ENCODE measurements around the gene GMCL1. TPM values are rescaled to one million over a fixed set of nuclear protein-coding genes. Genes with fewer than 3 reads are reported as not detected.

Gene GMCL1
- total RNA-seq, 1 experiment from 2014 or later = 13.2 TPM

- BruUV-seq (replicated peaks) = no TSS peak
- H3K36me3 ChIP-seq (ENCODE audit: control insufficient read depth, insufficient read depth, low read length) = no peaks in the 10 kb centered on the region
- H3K27me3 ChIP-seq (ENCODE audit: control insufficient read depth, insufficient read depth, low read length) = no peaks in the 10 kb centered on the region
- ChIA-PET POLR2A (no interaction called here), CTCF (no interaction called here)
- intact Hi-C loops (cut with micrococcal nuclease; ENCODE audit: unreplicated experiment) = no loop called here
- TF ChIP-seq TCF7L2 (IDR thresholded peaks at IDR 0.05; ENCODE audit: low read depth, low read length) (no peak), SIN3A (IDR thresholded peaks at IDR 0.05; ENCODE audit: borderline replicate concordance, insufficient read depth, low read depth, low read length) (no peak), POLR2AphosphoS5 (IDR thresholded peaks at IDR 0.05; ENCODE audit: low read depth, low read length) (no peak), CTCF (IDR thresholded peaks at IDR 0.05) (no peak), REST (IDR thresholded peaks at IDR 0.05; ENCODE audit: insufficient read depth in 1 of 2, low read depth in 2 of 2, low read length in 1 of 2) (no peak)
- ATAC-seq = no peak
- H3K9me3 ChIP-seq (ENCODE audit: control insufficient read depth, insufficient read depth, low read depth, low read length) = no peaks in the 10 kb centered on the region
- no peak overlapping the region for H3K4me3 ChIP-seq (ENCODE audit: low read depth in 2 of 2, low read length in 2 of 2)
- H3K4me1 ChIP-seq (ENCODE audit: control insufficient read depth, insufficient read depth, low read length) = no peaks in the 10 kb centered on the region
- in situ Hi-C loops (cut with HindIII; ENCODE audit: low pct_unique_long_range_greater_than_20kb, low sequenced_read_pairs) = no loop called here
- H3K27ac ChIP-seq (ENCODE audit: low read length) = no peak overlapping the region
- no peak for DNase-seq (ENCODE audit: low read depth, low spot score)
Observed at GRCh38 chr2:69836316-69836715, 6.9 kb downstream of the GMCL1 start.

GRCh38 chr2:69837533-69837932 lies 8.1 kb downstream of the GMCL1 start:
- Histone ChIP-seq H3K4me1 (ENCODE audit: control insufficient read depth, insufficient read depth, low read length) (no peaks in the 10 kb centered on the region), H3K27ac (ENCODE audit: low read length) (no peak overlapping the region), H3K9me3 (ENCODE audit: control insufficient read depth, insufficient read depth, low read depth, low read length) (no peaks in the 10 kb centered on the region), H3K36me3 (ENCODE audit: control insufficient read depth, insufficient read depth, low read length) (no peaks in the 10 kb centered on the region), H3K4me3 (ENCODE audit: low read depth in 2 of 2, low read length in 2 of 2) (no peak overlapping the region), H3K27me3 (ENCODE audit: control insufficient read depth, insufficient read depth, low read length) (no peaks in the 10 kb centered on the region)
- CTCF ChIA-PET = interaction anchor here (0.7 kb wide), 1 partner anchor 398 kb away, joined by 3 read pairs; no protein-coding TSS in a partner anchor
- TF ChIP-seq SIN3A (IDR thresholded peaks at IDR 0.05; ENCODE audit: borderline replicate concordance, insufficient read depth, low read depth, low read length) = no peak
- TF ChIP-seq POLR2AphosphoS5 (IDR thresholded peaks at IDR 0.05; ENCODE audit: low read depth, low read length) = no peak
- TF ChIP-seq TCF7L2 (IDR thresholded peaks at IDR 0.05; ENCODE audit: low read depth, low read length) = no peak
- no peak for TF ChIP-seq REST (IDR thresholded peaks at IDR 0.05; ENCODE audit: insufficient read depth in 1 of 2, low read depth in 2 of 2, low read length in 1 of 2)
- TF ChIP-seq CTCF (IDR thresholded peaks at IDR 0.05) = no peak
- DNase-seq (ENCODE audit: low read depth, low spot score) = no peak
- in situ Hi-C loops (cut with HindIII; ENCODE audit: low pct_unique_long_range_greater_than_20kb, low sequenced_read_pairs) = no loop called here
- POLR2A ChIA-PET = no interaction called here
- BruUV-seq (replicated peaks) = no TSS peak
- intact Hi-C loops (cut with micrococcal nuclease; ENCODE audit: unreplicated experiment) = no loop called here
- no peak for ATAC-seq

Data from Panc1 (cell line).